T-cell (primary cell): Measurements from ENCODE around the gene LAMC3. TPM values are rescaled to one million over a fixed set of nuclear protein-coding genes. Genes with fewer than 3 reads are reported as not detected.
"Not testable (repeated sequence)": the region's sequence is repeated elsewhere in the genome, so short reads cannot be mapped to it uniquely, and the experiment has no call there.

Experiments used
- ATAC-seq, 4 experiments: fragments of 200-7000 bp in 3 of 4; fragments of 150-1000 bp in 1 of 4; cut with Tn5 transposase; replicated peaks in 1 of 4; 1 replicate in 3 of 4; 2 replicates in 1 of 4; pipeline ENCODE4 v1.10.0; 2021; ENCODE audit warnings: moderate library complexity in 3 of 4, mild to moderate bottlenecking in 2 of 4, moderate number of reproducible peaks in 1 of 4
- CTCF ChIA-PET, 2 donors: fragments of 300-600 bp; sonication (Branson Sonifier 250); formaldehyde crosslinking; loops; one replicate each; lab custom pipeline; 2022; ENCODE audit warnings: antibody characterized with exemption in 2 of 2; lab: Charles Lee
- POLR2A ChIA-PET, 2 donors: fragments of 300-600 bp; sonication (Branson Sonifier 250); formaldehyde crosslinking; loops; one replicate each; lab custom pipeline; 2022; ENCODE audit warnings: antibody characterized with exemption in 2 of 2; lab: Charles Lee
- DNase-seq, 35 experiments: peaks; one replicate each; pipeline versions ENCODE4 v3.0.0 to v3.0.0-alpha.2; 2013 to 2023
- H3K27ac ChIP-seq: one replicate; pipeline ENCODE4 v1.5.1; 2013; ENCODE audit warnings: low read length
- H3K27me3 ChIP-seq, 2 experiments: replicated peaks in 1 of 2; 1 replicate in 1 of 2; 2 replicates in 1 of 2; pipeline versions ENCODE4 v1.6.1 to v1.7.0; 2013; ENCODE audit warnings: low read length in 1 of 2, mixed read lengths in 1 of 2; ENCODE audit not compliant: control insufficient read depth in 2 of 2, insufficient read depth in 2 of 2; ENCODE audit errors: extremely low read depth in 1 of 2
- H3K36me3 ChIP-seq, 2 donors: 1 replicate in 1 of 2; 2 replicates in 1 of 2; pipeline versions ENCODE4 v1.6.1 to v1.7.0; 2013; ENCODE audit warnings: low read length in 1 of 2; ENCODE audit not compliant: control insufficient read depth in 2 of 2, insufficient read depth in 1 of 2; ENCODE audit errors: extremely low read depth in 1 of 2
- H3K4me1 ChIP-seq, 2 experiments: 1 replicate in 1 of 2; 2 replicates in 1 of 2; pipeline versions ENCODE4 v1.6.1 to v1.7.0; 2013; ENCODE audit warnings: low read length in 2 of 2, mixed read lengths in 1 of 2; ENCODE audit not compliant: insufficient read depth in 2 of 2, control insufficient read depth in 1 of 2; ENCODE audit errors: extremely low read depth in 1 of 2
- H3K4me3 ChIP-seq, 2 donors: 1 replicate in 1 of 2; 2 replicates in 1 of 2; pipeline versions ENCODE4 v1.5.1 to v1.7.0; 2013; ENCODE audit warnings: mild to moderate bottlenecking in 2 of 2, low read length in 1 of 2, moderate library complexity in 1 of 2; ENCODE audit not compliant: control insufficient read depth in 1 of 2; ENCODE audit errors: extremely low read depth in 1 of 2
- H3K9me3 ChIP-seq: 2 replicates; pipeline ENCODE4 v1.7.0; 2013
- H3K27ac Mint-ChIP-seq, 2 donors: one replicate each; pipeline ENCODE4 v1.8.0; 2020 to 2021; ENCODE audit warnings: mild to moderate bottlenecking in 2 of 2, mixed read lengths in 2 of 2
- H3K27me3 Mint-ChIP-seq, 2 donors: one replicate each; pipeline ENCODE4 v1.8.0; 2021 to 2022; ENCODE audit warnings: mixed read lengths in 2 of 2
- H3K36me3 Mint-ChIP-seq: one replicate; pipeline ENCODE4 v1.8.0; 2021; ENCODE audit warnings: mixed read lengths
- H3K4me1 Mint-ChIP-seq, 3 donors: one replicate each; pipeline ENCODE4 v1.8.0; 2020 to 2022; ENCODE audit warnings: mixed read lengths in 3 of 3, mild to moderate bottlenecking in 1 of 3
- H3K4me3 Mint-ChIP-seq, 3 donors: one replicate each; pipeline ENCODE4 v1.8.0; 2020 to 2022; ENCODE audit warnings: mild to moderate bottlenecking in 3 of 3, mixed read lengths in 3 of 3, moderate library complexity in 3 of 3
- H3K9me3 Mint-ChIP-seq, 3 donors: one replicate each; pipeline ENCODE4 v1.8.0; 2020 to 2022; ENCODE audit warnings: mixed read lengths in 3 of 3
- WGBS: methylation state at CpG from one replicate; pipeline ENCODE4 v1.1.5; 2013; ENCODE audit warnings: missing lambda C conversion rate; ENCODE audit not compliant: insufficient coverage; 5-methylcytosine and 5-hydroxymethylcytosine counted together
- total RNA-seq, 35 experiments: library from RNA in 6 of 35; stranded (reverse) in 6 of 35; fragments of 120-200 nt in 1 of 35; gene quantifications; one replicate each; pipeline versions ENCODE4 v1.2.1 to v1.2.4 and lab custom pipeline; 2013 to 2026

The LAMC3 gene
- total RNA-seq, 5 donors from 2014 or later (not counting 1 experiment from before 2014, with no cell fraction given): 0.35 to 3.7 (median 1.8) TPM

GRCh38 chr9:131114084-131114535 lies 105.1 kb downstream of the LAMC3 start:
- ChIA-PET POLR2A (interaction anchor here in 1 of 2 donors (0.5 kb wide), 1 partner anchor 18 kb away, joined by 7 read pairs; no protein-coding TSS in a partner anchor), CTCF (no interaction called here)
- no peak overlapping the region for H3K27ac ChIP-seq
- Mint-ChIP-seq H3K27ac (no peak overlapping the region), H3K4me3 (no peak overlapping the region), H3K36me3 (no peaks in the 10 kb centered on the region), H3K9me3 (no peaks in the 10 kb centered on the region), H3K4me1 (no peaks in the 10 kb centered on the region), H3K27me3 (peaks cover 0 to 16% of the 10 kb centered on the region in 2 donors)
- WGBS: 87% methylated on average over 8 of the region's 8 CpGs
- H3K27me3 ChIP-seq: peaks cover 0 to 36% of the 10 kb centered on the region in 2 experiments
- no peak overlapping the region for H3K4me3 ChIP-seq
- no peaks in the 10 kb centered on the region for H3K36me3 ChIP-seq
- no peak for ATAC-seq
- no peak for DNase-seq
- no peaks in the 10 kb centered on the region for H3K4me1 ChIP-seq
- H3K9me3 ChIP-seq: no peaks in the 10 kb centered on the region

GRCh38 chr9:131115360-131115742 lies 106.4 kb downstream of the LAMC3 start:
- H3K9me3 ChIP-seq, DNase-seq, H3K4me3 Mint-ChIP-seq, H3K36me3 Mint-ChIP-seq, H3K9me3 Mint-ChIP-seq, H3K4me3 ChIP-seq, H3K36me3 ChIP-seq, H3K27ac ChIP-seq, H3K27ac Mint-ChIP-seq, CTCF ChIA-PET, H3K4me1 ChIP-seq, H3K4me1 Mint-ChIP-seq, ATAC-seq, POLR2A ChIA-PET: not testable (repeated sequence)
- peaks cover 0 to 43% of the 10 kb centered on the region in 2 experiments for H3K27me3 ChIP-seq
- WGBS: 80% methylated on average over 1 of the region's 6 CpGs
- peaks cover 0 to 16% of the 10 kb centered on the region in 2 donors for H3K27me3 Mint-ChIP-seq

- no peaks in the 10 kb centered on the region for H3K9me3 ChIP-seq
- H3K4me3 Mint-ChIP-seq: no peak overlapping the region
- ChIA-PET CTCF (no interaction called here), POLR2A (no interaction called here)
- ATAC-seq: no peak
- no peak overlapping the region for H3K4me3 ChIP-seq
- no peaks in the 10 kb centered on the region for H3K4me1 ChIP-seq
- no peaks in the 10 kb centered on the region for H3K9me3 Mint-ChIP-seq
- peaks cover 0 to 41% of the 10 kb centered on the region in 2 experiments for H3K27me3 ChIP-seq
- H3K27ac ChIP-seq: no peak overlapping the region
- no peak overlapping the region for H3K27ac Mint-ChIP-seq
- DNase-seq: no peak
- no peaks in the 10 kb centered on the region for H3K36me3 ChIP-seq
- no peaks in the 10 kb centered on the region for H3K36me3 Mint-ChIP-seq
- 89% methylated on average over 15 of the region's 22 CpGs for WGBS
- H3K27me3 Mint-ChIP-seq: peaks cover 0 to 16% of the 10 kb centered on the region in 2 donors
- no peaks in the 10 kb centered on the region for H3K4me1 Mint-ChIP-seq
These were observed 107.5 kb downstream of the LAMC3 start for GRCh38 chr9:131116281-131117120.

- Mint-ChIP-seq H3K36me3 (no peaks in the 10 kb centered on the region), H3K4me1 (no peaks in the 10 kb centered on the region), H3K9me3 (no peaks in the 10 kb centered on the region), H3K27me3 (peaks cover 0 to 16% of the 10 kb centered on the region in 2 donors), H3K4me3 (no peak overlapping the region), H3K27ac (no peak overlapping the region)
- ChIA-PET POLR2A (no interaction called here), CTCF (no interaction called here)
- H3K9me3 ChIP-seq: no peaks in the 10 kb centered on the region
- no peak for DNase-seq
- no peak overlapping the region for H3K4me3 ChIP-seq
- no peaks in the 10 kb centered on the region for H3K4me1 ChIP-seq
- H3K27me3 ChIP-seq: peaks cover 0 to 34% of the 10 kb centered on the region in 2 experiments
- no peak overlapping the region for H3K27ac ChIP-seq
- ATAC-seq: no peak
- no peaks in the 10 kb centered on the region for H3K36me3 ChIP-seq
- WGBS: 24% methylated on average over 3 of the region's 13 CpGs
These were observed 108.3 kb downstream of the LAMC3 start for GRCh38 chr9:131117121-131117761.

GRCh38 chr9:131117762-131118145 lies 108.8 kb downstream of the LAMC3 start:
- no peak for ATAC-seq
- POLR2A ChIA-PET: no interaction called here
- Mint-ChIP-seq H3K27me3 (peaks cover 0 to 15% of the 10 kb centered on the region in 2 donors), H3K36me3 (no peaks in the 10 kb centered on the region), H3K27ac (no peak overlapping the region), H3K9me3 (no peaks in the 10 kb centered on the region), H3K4me3 (no peak overlapping the region), H3K4me1 (no peaks in the 10 kb centered on the region)
- 84% methylated on average over 3 of the region's 4 CpGs for WGBS
- CTCF ChIA-PET: no interaction called here
- Histone ChIP-seq H3K36me3 (no peaks in the 10 kb centered on the region), H3K27me3 (peaks cover 0 to 31% of the 10 kb centered on the region in 2 experiments), H3K27ac (no peak overlapping the region), H3K4me3 (no peak overlapping the region), H3K4me1 (no peaks in the 10 kb centered on the region), H3K9me3 (no peaks in the 10 kb centered on the region)
- no peak for DNase-seq

- 46% methylated on average over 3 of the region's 8 CpGs for WGBS
- no peaks in the 10 kb centered on the region for H3K36me3 Mint-ChIP-seq
- Histone ChIP-seq H3K9me3 (no peaks in the 10 kb centered on the region), H3K27me3 (peaks cover 0 to 31% of the 10 kb centered on the region in 2 experiments), H3K4me1 (peaks cover 0 to 2% of the 10 kb centered on the region in 2 experiments), H3K4me3 (no peak overlapping the region), H3K36me3 (no peaks in the 10 kb centered on the region), H3K27ac (no peak overlapping the region)
- peaks cover 0 to 13% of the 10 kb centered on the region in 2 donors for H3K27me3 Mint-ChIP-seq
- peaks cover under 1% of the 10 kb centered on the region in 3 donors for H3K4me1 Mint-ChIP-seq
- H3K27ac Mint-ChIP-seq: no peak overlapping the region
- POLR2A ChIA-PET: interaction anchor here in 1 of 2 donors (0.7 kb wide), 1 partner anchor 886 kb away, joined by 6 read pairs; no protein-coding TSS in a partner anchor
- CTCF ChIA-PET: no interaction called here
- H3K4me3 Mint-ChIP-seq: no peak overlapping the region
- H3K9me3 Mint-ChIP-seq: no peaks in the 10 kb centered on the region
- DNase-seq: no peak
- ATAC-seq: no peak
These were observed 110.6 kb downstream of the LAMC3 start for GRCh38 chr9:131119600-131119999.
